SK-N-SH treated with all-trans-retinoic acid at 6 μM for 48 hours (cell line): ENCODE measurements around the gene TMX4.
"Not testable (repeated sequence)": the region's sequence is repeated elsewhere in the genome, so short reads cannot be mapped to it uniquely, and the experiment has no call there.

ENCODE experiments used
- ATAC-seq: fragments of 200-7000 bp; cut with Tn5 transposase; 3 replicates; pipeline ENCODE4 v1.9.1; 2020; ENCODE audit warnings: mild to moderate bottlenecking, moderate library complexity
- BACH2 ChIP-seq: fragments of 250-450 bp; sonication (Bioruptor Pico); IDR thresholded peaks from 2 replicates; pipeline ENCODE4 v1.9.0; 2021; ENCODE audit warnings: mild to moderate bottlenecking, borderline replicate concordance
- CREB5 ChIP-seq: fragments of 250-450 bp; sonication (Bioruptor Pico); IDR thresholded peaks from 2 replicates; pipeline ENCODE4 v1.5.1; 2020; ENCODE audit warnings: low read depth, mild to moderate bottlenecking, moderate library complexity
- CSDC2 ChIP-seq: fragments of 250-450 bp; sonication (Bioruptor Pico); IDR thresholded peaks from 2 replicates; pipeline ENCODE4 v1.5.0; 2020; ENCODE audit warnings: mild to moderate bottlenecking, moderate library complexity
- ESRRG ChIP-seq: fragments of 250-450 bp; sonication (Bioruptor Pico); IDR thresholded peaks from 2 replicates; pipeline ENCODE4 v1.6.1; 2021; ENCODE audit warnings: mild to moderate bottlenecking
- GLIS3 ChIP-seq: fragments of 250-450 bp; sonication (Bioruptor Pico); IDR thresholded peaks from 2 replicates; pipeline ENCODE4 v1.5.0; 2020; ENCODE audit warnings: mild to moderate bottlenecking, moderate library complexity
- ISL1 ChIP-seq: fragments of 250-450 bp; sonication (Bioruptor Pico); IDR thresholded peaks from 2 replicates; pipeline ENCODE4 v2.1.2; 2022; ENCODE audit warnings: mild to moderate bottlenecking, moderate library complexity
- PPARA ChIP-seq: fragments of 250-450 bp; sonication (Bioruptor Pico); IDR thresholded peaks from 2 replicates; pipeline ENCODE4 v1.5.0; 2020; ENCODE audit warnings: mild to moderate bottlenecking, borderline replicate concordance
- RARB ChIP-seq: fragments of 250-450 bp; sonication (Bioruptor Pico); IDR thresholded peaks from 2 replicates; pipeline ENCODE4 v1.8.0; 2021; ENCODE audit warnings: mild to moderate bottlenecking, moderate library complexity
- SNAI2 ChIP-seq: fragments of 250-450 bp; sonication (Bioruptor Pico); IDR thresholded peaks from 2 replicates; pipeline ENCODE4 v1.5.0; 2020; ENCODE audit warnings: mild to moderate bottlenecking, moderate library complexity
- TCF4 ChIP-seq: fragments of 250-450 bp; sonication (Bioruptor Pico); IDR thresholded peaks from 2 replicates; pipeline ENCODE4 v1.8.0; 2021; ENCODE audit warnings: mild to moderate bottlenecking, moderate library complexity, borderline replicate concordance
- TOX ChIP-seq: fragments of 250-450 bp; sonication (Bioruptor Pico); IDR thresholded peaks from 2 replicates; pipeline ENCODE4 v1.8.0; 2021; ENCODE audit warnings: mild to moderate bottlenecking, moderate library complexity, borderline replicate concordance
- ZC3H10 ChIP-seq: fragments of 250-450 bp; sonication (Bioruptor Pico); IDR thresholded peaks from 2 replicates; pipeline ENCODE4 v1.5.1; 2021; ENCODE audit warnings: mild to moderate bottlenecking, moderate library complexity
- ZFP3 ChIP-seq: fragments of 250-450 bp; sonication (Bioruptor Pico); IDR thresholded peaks from 2 replicates; pipeline ENCODE4 v1.5.0; 2020; ENCODE audit warnings: mild to moderate bottlenecking, moderate library complexity
- ZFP30 ChIP-seq: fragments of 450-650 bp; formaldehyde crosslinking; IDR thresholded peaks from 2 replicates; pipeline ENCODE4 v1.5.0; 2022; ENCODE audit warnings: mild to moderate bottlenecking, moderate library complexity
- ZNF565 ChIP-seq: fragments of 450-650 bp; formaldehyde crosslinking; conservative IDR thresholded peaks from 2 replicates; pipeline ENCODE4 v1.5.0; 2020; ENCODE audit warnings: low read depth, mild to moderate bottlenecking, moderate library complexity
- ZNF70 ChIP-seq: fragments of 450-650 bp; formaldehyde crosslinking; IDR thresholded peaks from 2 replicates; pipeline ENCODE4 v1.5.0; 2020; ENCODE audit warnings: mild to moderate bottlenecking, moderate library complexity
- ZNF8 ChIP-seq: fragments of 450-650 bp; formaldehyde crosslinking; IDR thresholded peaks from 2 replicates; pipeline ENCODE4 v1.5.0; 2020; ENCODE audit warnings: mild to moderate bottlenecking, moderate library complexity
- TF ChIP-seq, protein P1 (sequence below): fragments of 250-450 bp; sonication (Bioruptor Pico); IDR thresholded peaks from 2 replicates; pipeline ENCODE4 v1.5.1; 2021; ENCODE audit warnings: mild to moderate bottlenecking, moderate library complexity
- TF ChIP-seq, protein P2 (sequence below): fragments of 250-450 bp; sonication (Bioruptor Pico); IDR thresholded peaks from 2 replicates; pipeline ENCODE4 v1.8.0; 2021; ENCODE audit warnings: low read depth, mild to moderate bottlenecking, moderate library complexity, borderline replicate concordance
- TF ChIP-seq, protein P3 (sequence below): fragments of 250-450 bp; sonication (Bioruptor Pico); IDR thresholded peaks from 2 replicates; pipeline ENCODE4 v1.8.0; 2020; ENCODE audit warnings: mild to moderate bottlenecking, moderate library complexity, borderline replicate concordance

The TMX4 gene

DNA sequence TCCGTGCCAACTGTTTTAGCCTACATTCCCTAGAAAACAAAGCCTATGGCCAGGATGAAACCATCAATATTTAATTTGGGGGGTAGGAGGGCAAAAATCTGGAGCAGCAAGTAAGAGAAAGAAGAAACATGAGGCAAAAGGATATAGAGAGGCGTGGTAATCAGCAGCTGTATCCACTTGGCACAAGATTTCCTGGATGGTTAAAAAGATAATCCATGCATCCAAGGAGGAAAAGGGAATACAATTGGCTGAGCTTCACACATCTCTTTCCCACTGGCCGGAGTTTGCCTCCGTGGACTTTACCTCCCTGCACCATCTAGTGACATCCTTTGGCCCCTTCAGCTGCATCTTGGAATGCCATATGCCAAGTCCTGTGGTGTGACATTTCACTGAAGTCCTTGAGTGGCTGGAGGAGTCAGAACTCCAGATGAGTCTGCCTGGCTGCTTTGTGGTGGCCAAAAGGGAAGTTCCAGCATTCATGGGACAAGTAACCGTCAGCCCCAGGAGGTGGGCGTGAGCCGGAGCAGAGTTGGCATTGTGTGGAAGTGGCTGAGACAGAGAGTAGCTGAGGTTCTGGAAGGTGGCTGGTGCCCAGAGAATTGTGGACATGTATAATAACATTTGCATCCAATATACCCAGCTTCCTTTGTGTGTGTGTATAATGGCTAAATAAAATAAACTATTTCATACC lies 13.7 kb upstream of the TMX4 start:
- no peak for TF ChIP-seq CSDC2 (CRISPR knock-in tag)
- TF ChIP-seq, protein P1, sequence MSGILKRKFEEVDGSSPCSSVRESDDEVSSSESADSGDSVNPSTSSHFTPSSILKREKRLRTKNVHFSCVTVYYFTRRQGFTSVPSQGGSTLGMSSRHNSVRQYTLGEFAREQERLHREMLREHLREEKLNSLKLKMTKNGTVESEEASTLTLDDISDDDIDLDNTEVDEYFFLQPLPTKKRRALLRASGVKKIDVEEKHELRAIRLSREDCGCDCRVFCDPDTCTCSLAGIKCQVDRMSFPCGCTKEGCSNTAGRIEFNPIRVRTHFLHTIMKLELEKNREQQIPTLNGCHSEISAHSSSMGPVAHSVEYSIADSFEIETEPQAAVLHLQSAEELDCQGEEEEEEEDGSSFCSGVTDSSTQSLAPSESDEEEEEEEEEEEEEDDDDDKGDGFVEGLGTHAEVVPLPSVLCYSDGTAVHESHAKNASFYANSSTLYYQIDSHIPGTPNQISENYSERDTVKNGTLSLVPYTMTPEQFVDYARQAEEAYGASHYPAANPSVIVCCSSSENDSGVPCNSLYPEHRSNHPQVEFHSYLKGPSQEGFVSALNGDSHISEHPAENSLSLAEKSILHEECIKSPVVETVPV (CRISPR knock-in tag): no peak
- TF ChIP-seq TOX (CRISPR knock-in tag): no peak
- no peak for TF ChIP-seq GLIS3
- TF ChIP-seq, protein P2, sequence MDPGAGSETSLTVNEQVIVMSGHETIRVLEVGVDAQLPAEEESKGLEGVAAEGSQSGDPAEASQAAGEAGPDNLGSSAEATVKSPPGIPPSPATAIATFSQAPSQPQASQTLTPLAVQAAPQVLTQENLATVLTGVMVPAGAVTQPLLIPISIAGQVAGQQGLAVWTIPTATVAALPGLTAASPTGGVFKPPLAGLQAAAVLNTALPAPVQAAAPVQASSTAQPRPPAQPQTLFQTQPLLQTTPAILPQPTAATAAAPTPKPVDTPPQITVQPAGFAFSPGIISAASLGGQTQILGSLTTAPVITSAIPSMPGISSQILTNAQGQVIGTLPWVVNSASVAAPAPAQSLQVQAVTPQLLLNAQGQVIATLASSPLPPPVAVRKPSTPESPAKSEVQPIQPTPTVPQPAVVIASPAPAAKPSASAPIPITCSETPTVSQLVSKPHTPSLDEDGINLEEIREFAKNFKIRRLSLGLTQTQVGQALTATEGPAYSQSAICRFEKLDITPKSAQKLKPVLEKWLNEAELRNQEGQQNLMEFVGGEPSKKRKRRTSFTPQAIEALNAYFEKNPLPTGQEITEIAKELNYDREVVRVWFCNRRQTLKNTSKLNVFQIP (CRISPR knock-in tag): no peak
- no peak for TF ChIP-seq CREB5 (CRISPR knock-in tag)
- TF ChIP-seq ZC3H10 (CRISPR knock-in tag): no peak
- TF ChIP-seq ESRRG (CRISPR knock-in tag): no peak
- no peak for TF ChIP-seq ZNF565
- no peak for TF ChIP-seq ZNF70 (CRISPR knock-in tag)
- no peak for TF ChIP-seq ZNF8 (CRISPR knock-in tag)
- no peak for TF ChIP-seq PPARA (CRISPR knock-in tag)
- no peak for TF ChIP-seq BACH2
- no peak for ATAC-seq

DNA sequence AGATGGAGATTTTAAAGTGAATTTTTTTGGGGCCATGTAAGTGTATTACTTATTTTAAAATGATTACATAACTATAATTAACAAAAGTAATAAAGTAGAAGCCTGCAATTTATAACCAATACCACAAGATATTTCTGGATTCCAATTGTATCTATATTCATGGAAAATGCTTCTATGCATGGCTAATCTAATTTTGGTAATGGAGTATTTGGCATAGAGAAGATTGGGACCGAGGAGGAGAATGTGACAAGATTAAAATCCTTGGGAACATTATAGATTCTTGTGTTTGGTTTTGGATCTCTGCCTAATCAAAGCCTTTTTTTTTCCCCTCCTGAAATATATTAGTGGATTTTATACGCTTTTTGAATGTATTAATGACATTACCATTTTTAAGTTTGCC lies 12.9 kb upstream of the TMX4 start:
- TF ChIP-seq ZFP30 (CRISPR knock-in tag) (no peak), ESRRG (CRISPR knock-in tag) (no peak), ZNF8 (CRISPR knock-in tag) (no peak), RARB (CRISPR knock-in tag) (no peak), CSDC2 (CRISPR knock-in tag) (no peak), ISL1 (CRISPR knock-in tag) (peak; percentile 97)
- TF ChIP-seq, all 23 proteins: peak for 1
- no peak for ATAC-seq

GRCh38 chr20:8031539-8031938 lies 12.0 kb upstream of the TMX4 start:
- ATAC-seq: not testable (repeated sequence)

DNA sequence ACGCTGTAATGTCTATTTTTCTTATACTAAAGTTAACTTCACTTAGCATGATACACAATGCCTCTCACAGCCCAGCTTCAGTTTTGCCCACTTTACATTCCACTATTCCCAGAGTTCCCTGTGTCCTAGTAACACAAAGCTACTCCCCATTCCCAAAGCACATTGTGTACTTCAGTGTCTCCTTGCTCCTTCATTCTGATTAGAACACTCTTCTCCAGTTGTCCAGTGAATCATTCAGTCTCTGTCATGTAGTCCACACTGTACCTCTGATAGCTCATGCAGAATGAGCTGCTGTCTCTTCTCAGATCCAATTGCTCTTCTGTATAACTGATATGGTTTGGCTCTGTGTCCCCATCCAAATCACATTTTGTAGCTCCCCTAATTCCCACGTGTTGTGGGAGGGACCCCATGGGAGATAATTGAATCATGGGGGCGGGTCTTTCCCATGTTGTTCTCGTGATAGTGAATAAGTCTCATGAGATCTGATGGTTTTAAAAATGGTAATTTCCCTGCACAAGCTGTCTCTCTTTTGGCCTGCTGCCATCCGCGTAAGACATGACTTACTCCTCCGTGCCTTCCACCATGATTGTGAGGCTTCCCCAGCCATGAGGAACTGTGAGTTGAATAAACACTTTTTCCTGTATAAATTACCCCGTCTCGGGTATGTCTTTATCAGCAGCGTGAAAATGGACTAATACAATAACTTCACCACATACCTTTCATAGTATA lies 2.1 kb upstream of the TMX4 start:
- ATAC-seq: no peak
- no peak for TF ChIP-seq GLIS3
- no peak for TF ChIP-seq CSDC2 (CRISPR knock-in tag)
- TF ChIP-seq, protein P1 (CRISPR knock-in tag): no peak
- TF ChIP-seq ZNF565: no peak
- no peak for TF ChIP-seq ZFP3
- TF ChIP-seq CREB5 (CRISPR knock-in tag): no peak
- TF ChIP-seq, protein P2 (CRISPR knock-in tag): no peak
- TF ChIP-seq TCF4: no peak
- TF ChIP-seq, protein P3, sequence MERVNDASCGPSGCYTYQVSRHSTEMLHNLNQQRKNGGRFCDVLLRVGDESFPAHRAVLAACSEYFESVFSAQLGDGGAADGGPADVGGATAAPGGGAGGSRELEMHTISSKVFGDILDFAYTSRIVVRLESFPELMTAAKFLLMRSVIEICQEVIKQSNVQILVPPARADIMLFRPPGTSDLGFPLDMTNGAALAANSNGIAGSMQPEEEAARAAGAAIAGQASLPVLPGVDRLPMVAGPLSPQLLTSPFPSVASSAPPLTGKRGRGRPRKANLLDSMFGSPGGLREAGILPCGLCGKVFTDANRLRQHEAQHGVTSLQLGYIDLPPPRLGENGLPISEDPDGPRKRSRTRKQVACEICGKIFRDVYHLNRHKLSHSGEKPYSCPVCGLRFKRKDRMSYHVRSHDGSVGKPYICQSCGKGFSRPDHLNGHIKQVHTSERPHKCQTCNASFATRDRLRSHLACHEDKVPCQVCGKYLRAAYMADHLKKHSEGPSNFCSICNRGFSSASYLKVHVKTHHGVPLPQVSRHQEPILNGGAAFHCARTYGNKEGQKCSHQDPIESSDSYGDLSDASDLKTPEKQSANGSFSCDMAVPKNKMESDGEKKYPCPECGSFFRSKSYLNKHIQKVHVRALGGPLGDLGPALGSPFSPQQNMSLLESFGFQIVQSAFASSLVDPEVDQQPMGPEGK (CRISPR knock-in tag): no peak
- TF ChIP-seq BACH2: no peak
- no peak for TF ChIP-seq SNAI2 (CRISPR knock-in tag)
- TF ChIP-seq ZNF8 (CRISPR knock-in tag): no peak
- TF ChIP-seq ESRRG (CRISPR knock-in tag): no peak
- no peak for TF ChIP-seq TOX (CRISPR knock-in tag)
- TF ChIP-seq ISL1 (CRISPR knock-in tag): no peak
- TF ChIP-seq RARB (CRISPR knock-in tag): no peak
- no peak for TF ChIP-seq ZC3H10 (CRISPR knock-in tag)
